DOHH2 (cell line): ENCODE data around the gene MED13.

Source experiments
- EZH2phosphoT487 ChIP-seq: fragments of 200-600 bp; sonication (generic); IDR thresholded peaks from 2 replicates; pipeline ENCODE4 v1.6.1; 2017; ENCODE audit warnings: borderline replicate concordance, mild to moderate bottlenecking, antibody characterized with exemption, low read length, moderate library complexity, mixed read lengths
- TF ChIP-seq, protein P1 (sequence below): fragments of 200-600 bp; sonication (generic); IDR thresholded peaks from one replicate; pipeline ENCODE4 v1.5.1; 2014; ENCODE audit warnings: antibody characterized with exemption, mild to moderate bottlenecking, low read depth, low read length; ENCODE audit not compliant: poor library complexity, severe bottlenecking

DNA sequence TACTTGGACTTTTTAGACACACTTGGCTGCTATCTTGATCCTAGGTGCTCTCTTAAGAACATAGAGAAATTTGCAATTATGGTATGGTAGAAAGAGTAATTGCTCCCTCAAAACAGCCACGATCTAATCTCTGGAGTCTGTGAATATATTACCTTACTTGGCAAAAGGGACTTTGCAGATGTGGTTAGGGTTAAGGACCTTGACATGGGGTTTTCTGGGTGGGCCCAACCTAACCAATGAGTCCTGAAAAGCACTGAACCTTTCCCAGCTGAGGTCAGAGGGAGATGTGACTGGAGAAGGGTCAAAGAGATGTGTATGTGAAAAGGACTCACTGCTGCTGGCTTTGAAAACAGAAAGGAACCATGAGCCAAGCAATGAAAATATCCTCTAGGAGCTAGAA, 26.7 kb upstream of the MED13 start:
- TF ChIP-seq, protein P1, sequence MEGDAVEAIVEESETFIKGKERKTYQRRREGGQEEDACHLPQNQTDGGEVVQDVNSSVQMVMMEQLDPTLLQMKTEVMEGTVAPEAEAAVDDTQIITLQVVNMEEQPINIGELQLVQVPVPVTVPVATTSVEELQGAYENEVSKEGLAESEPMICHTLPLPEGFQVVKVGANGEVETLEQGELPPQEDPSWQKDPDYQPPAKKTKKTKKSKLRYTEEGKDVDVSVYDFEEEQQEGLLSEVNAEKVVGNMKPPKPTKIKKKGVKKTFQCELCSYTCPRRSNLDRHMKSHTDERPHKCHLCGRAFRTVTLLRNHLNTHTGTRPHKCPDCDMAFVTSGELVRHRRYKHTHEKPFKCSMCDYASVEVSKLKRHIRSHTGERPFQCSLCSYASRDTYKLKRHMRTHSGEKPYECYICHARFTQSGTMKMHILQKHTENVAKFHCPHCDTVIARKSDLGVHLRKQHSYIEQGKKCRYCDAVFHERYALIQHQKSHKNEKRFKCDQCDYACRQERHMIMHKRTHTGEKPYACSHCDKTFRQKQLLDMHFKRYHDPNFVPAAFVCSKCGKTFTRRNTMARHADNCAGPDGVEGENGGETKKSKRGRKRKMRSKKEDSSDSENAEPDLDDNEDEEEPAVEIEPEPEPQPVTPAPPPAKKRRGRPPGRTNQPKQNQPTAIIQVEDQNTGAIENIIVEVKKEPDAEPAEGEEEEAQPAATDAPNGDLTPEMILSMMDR: no peak
- no peak for TF ChIP-seq EZH2phosphoT487
